HPDE6-E6E7 (cell line): ENCODE data around the gene HOXA2.

Experiments used
- DNase-seq: peaks from one replicate; pipeline ENCODE4 v3.0.0; 2011; ENCODE audit warnings: missing footprints; ENCODE audit errors: extremely low spot score

HOXA2 gene

DNA sequence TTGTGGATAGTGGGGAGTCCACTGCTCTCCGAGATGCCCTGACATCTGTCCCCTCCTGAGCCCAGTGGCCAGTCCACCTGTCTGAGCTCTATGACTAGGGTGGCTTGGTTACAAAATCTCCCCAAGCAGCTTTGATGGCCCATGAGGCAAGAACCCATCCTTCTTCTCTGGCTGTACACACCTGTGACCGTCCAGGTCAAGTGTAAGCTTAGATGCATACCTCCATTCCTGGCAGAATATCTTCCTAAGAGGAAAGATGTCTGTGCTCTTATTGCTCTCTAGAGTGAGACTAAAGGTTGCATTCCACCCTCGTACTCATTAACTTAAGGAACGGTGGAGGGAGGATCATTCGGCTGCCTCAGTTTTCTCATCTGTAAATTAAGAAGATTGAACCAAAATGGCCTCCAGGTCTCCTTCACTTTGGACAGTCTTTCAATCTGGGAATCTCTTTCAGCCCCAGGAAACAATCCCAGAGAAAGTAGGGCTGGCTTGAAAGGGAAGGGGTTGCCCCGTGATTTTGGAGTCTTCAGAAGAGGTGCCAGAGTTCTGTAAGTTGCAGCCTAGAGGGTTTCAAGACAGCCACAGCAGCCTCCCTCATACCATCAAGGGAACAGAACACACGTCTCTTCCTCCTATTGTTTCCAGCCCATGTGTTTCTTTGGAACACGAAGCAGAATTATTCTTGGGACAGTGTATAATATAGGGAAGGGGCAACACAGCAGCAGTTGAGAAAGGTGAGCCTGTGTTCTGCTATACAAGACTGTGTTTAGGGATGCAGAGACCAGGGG, 22.6 kb upstream of the HOXA2 start:
- DNase-seq, result no peak

DNA sequence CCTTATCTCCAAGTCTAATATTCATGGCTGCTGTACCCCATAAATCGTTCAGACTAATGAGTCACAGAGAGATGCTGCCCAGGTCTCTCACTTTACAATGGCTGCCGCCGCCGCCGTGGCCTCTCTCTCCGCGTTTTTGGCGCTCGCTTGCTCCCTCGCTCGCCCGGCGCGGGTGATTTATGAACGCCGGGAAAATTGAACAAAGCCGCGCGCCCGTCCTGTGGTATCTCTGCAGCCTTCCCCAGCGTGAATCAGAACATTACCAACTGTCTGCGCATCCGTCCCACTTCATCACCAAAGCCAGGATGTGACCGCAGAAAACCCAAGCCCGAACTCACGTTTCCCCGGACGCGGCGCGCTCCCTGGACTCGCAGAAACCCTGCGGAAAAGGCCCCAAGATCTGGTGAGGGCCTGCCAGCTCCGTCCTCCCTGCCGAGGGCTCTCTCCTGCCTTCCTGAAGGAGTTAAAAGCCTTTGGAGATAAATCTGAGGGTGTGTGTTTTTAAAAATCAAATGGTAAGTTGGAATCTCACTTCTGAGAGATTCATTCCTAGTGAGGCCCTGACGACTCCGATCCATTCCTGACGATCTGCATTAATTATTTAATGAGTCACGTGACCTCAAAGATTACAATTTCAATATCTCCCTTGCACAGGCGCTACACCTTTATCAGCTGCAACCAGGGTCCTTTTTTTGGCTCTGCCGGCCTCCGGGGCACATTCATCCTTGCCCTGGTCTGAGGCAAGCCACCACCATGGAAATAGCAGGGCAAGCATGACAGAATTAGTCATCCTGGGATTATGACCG, 21.8 kb upstream of the HOXA2 start:
- no peak for DNase-seq

DNA sequence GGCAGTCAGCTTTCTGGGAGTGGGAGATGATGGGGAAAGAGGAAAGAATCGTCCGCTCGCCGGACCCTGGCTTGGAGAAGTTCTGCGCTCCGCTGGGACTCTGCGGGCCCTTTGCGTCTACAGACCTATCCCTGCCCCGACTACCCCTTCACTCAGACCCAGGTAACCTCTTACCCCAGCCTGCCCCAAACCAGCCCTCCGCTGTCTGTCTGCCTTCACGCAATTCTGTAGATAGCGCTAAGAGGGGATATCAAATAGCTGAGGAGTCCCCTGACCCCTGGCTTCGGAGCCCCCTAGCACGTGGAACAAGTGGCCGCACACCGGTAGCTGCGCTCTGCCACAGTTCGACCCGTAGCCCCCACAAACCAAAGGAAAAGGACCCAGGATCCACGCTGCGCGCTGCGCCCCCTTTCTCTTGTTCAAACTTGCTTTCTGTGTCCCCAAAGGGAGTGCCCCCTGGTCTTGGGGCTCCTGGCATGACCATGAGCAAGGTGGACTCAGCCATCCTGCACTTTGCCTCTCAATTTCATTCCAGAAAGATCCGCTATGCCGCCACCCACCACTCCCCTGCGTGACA, 21.1 kb upstream of the HOXA2 start:
- DNase-seq, result no peak

DNA sequence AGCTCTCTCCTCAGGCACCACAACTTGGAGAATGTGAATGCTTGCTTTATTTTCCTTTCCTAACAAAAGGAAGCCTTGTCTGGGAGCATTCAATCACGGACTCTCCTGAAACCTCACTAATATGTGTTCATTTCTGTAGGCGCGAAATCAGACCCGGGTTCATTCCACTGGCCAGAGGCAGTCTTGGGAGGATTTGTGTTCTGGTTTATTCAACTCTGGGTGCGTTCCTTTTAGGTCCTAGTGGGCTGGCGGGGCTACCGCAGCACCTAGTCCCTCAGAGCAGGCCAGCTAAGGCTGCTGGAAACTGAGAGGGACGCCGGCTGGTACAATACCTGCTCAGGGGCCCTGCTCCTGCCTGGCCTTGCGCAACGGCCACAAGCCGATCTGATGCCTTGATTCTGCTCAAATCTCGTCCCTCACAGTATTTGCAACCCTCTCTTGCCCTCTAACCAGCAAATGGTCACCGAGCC, 20.6 kb upstream of the HOXA2 start:
- no peak for DNase-seq

DNA sequence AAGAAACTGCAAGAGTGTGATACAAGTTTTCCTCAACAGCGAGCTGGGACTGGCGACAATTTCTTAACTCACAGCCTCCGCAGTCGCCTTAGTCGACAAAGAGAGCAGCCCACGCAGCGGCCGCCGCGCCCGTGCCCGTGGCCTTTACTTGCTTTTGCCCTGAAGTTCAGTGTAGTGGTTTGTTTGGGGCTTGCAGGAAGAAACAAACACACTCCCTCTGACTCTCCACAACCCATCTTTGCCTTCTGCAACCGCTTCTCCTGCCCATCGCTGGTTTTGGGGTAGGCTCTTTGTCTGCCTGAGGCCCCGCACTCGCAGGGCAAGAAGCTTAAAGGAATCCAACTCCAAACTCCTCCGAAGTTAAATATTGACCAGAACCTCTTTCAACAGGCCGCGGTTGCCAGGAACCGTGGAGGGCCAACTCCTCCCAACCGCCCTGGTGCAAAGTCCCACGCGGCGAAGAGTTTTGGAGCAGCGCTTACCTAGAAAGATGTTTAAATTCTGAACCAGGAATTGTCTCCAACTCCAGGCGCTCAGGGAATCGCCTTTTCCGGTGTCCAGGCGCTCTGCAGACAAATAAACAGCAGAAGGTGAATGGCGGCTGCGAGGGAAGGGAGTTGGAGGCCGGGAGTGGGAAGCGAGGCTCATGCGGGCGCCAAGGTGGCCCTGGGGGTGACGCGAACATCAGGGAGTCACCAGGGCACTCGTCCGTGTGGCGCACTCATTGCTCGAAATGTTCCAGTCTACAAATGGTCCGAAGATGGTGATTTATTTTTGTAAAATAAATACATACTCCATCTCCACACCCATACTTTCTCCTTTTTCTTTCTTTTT, 19.8 kb upstream of the HOXA2 start:
- no peak for DNase-seq

DNA sequence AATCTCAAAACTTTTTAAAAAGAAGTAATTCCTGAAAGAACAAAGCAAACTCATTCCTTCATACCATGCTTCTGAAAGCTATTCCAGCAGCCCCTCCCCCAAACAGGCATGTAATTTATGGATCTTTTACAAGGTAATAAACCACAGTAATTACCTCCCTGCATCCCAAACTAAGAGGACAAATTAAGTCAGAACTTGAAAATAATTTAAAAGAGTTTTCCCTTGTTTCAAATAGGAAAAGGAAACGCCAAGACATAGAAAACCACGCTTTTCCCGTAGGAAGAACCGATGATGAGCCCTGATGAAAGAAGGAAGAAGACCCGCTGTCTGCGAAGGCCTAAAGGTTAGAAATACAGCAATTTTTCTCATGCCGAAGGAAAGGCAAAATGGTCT, 19.2 kb upstream of the HOXA2 start:
- DNase-seq, result no peak

DNA sequence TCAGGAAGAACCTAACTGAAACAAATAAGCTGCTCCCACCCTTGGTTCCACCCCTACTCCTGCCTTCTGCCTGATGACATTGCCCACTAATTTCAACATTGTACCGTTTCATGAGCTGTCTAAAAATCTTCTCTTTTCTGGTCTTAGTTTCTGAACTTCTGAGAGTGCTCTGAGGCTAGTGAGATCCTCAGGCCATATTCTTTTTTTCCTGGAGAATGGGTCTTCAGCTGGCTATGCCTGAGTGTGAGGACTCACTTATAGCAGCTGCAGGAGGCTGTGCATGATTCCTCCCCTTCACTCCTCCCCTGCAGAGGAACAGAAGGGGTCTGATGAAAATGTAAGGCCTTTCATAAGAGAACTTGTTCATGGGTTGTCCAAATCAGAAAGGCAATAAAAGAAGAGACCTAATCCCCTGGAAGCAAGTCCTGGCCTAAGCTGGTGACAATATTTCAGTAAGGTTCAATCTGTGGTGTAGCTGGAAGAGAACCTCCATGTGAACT, 17.0 kb upstream of the HOXA2 start:
- no peak for DNase-seq

DNA sequence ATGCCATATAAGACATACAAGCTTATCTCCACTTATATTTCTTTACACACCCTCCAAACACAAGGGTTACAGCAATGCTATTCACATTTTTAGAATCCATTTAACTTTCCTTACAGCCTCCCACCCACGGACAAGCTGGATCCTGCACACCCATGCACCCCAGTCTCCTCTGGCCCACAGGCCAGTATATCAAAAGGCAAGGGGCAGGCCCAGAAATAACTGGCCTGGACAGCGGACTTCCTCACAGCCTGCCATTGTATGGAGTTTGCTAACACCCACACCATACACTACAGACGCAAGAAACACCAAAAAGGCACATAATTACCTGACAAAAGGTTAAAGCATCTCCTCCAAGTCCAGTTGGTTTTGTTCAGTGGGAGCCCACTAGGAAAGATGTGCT, 16.1 kb upstream of the HOXA2 start:
- no peak for DNase-seq

DNA sequence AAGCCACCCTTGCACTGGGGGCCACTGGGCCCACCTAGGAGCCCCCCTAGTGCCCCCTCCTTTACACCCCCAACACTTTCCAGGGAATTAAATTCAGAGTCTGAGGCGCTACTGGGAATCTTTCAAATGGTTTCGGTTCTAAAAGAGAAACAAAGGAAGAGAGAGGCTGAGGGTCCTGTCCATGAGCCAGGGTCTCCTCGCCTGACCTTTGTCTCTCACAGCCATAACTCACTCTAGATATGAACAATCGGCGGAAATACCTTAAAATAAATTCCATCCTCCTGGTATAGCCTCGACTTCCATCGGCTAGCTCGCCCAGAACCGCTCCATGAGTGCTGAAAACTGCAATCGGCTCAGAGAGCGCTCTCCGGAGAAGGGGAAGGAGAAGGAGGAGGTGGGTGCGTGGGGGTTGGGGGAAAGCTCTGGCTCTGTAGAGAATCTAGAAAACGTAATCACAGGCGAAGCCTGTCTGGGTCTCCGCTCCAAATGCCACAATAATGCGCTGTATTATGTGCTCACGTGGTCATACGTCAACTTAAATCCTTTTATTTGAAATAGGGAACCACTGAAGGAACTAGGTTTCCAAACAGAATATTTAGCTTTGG, 15.5 kb upstream of the HOXA2 start:
- DNase-seq, result no peak

DNA sequence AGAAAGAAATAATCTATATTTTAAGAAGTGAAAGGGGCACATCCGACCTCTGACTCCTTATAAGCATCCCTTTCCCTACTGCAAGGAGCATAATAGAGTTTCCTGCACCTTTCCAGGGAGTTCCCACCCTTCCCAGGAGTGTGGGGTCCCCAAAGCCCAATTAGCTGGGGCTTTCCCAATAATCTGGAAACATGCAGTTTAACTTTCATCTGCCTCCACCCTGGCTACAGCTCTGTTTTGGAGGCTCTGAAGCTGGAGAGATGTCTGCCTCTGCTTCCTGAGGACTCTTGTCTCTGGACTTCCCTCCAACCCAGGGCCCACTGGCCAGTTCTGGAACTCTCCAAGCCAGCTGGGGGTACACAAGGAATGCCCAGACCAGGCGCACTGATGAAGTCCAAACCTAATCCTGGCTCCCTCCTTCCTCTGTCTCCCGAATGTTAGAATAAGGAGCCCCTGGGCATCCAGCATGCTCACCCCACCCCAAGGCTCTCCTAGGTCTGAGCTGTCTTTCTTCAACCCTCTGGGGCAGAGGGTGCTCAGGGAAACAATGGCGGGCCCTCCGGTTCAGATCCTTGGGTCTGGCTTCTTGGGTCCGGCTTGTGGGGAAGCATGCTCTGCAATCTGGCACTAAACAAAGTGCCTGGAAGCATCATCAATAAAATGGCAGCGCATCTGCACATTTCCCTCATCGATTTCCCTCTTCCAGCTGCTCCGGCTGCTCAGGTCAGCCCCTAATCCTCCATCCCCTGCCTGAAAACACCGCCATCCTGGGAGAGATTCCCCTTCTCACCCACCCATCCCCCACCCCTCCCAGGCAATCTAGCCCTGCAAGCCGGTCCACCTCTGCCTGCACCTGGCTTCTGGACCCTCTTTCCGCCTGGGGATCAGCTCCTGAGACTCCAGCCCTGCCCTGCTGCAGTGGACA, 14.7 kb upstream of the HOXA2 start:
- no peak for DNase-seq

DNA sequence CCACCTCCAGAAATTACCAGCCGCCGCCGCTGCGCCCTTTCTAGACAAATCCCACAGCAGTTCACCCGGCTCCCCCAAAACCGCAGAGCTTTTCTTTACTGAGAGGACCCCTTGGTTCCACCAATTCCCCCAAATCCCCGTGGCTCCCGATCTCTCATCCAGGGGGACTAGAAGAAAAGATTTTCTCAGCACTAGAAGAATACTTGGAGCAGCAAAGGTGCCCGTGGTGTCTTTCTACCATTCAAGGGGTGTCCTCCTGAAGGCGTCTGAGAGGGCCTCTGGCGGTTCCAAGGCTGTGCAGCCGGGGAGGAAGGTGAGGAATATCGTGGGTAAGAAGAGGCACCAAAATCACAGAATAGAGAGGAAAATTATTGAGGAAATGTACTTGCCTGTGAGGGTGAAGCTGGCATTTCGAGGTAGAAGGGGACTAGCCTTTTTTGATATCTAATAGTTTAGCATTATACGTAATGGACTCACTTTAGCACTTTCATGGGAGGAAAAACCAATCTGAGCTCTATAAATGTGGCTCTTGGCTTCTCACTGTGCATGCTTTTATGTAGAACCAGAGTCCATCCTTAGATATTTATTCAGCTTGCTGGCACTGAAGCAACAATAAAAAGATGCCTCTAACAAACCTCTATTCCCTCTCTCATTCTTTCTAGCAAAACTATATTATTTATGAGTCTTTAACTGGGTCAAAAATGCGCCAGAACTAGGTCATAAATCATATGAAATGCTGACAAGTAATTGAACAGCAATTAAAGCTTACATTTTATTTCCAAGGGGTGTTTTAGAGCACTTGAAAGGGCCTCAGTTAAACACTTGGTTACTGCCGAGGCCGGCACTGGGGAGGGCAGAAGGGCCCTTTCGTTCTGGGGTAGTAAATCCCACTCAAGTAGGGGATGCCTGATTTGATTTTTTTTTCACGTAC, 13.8 kb upstream of the HOXA2 start:
- no peak for DNase-seq

DNA sequence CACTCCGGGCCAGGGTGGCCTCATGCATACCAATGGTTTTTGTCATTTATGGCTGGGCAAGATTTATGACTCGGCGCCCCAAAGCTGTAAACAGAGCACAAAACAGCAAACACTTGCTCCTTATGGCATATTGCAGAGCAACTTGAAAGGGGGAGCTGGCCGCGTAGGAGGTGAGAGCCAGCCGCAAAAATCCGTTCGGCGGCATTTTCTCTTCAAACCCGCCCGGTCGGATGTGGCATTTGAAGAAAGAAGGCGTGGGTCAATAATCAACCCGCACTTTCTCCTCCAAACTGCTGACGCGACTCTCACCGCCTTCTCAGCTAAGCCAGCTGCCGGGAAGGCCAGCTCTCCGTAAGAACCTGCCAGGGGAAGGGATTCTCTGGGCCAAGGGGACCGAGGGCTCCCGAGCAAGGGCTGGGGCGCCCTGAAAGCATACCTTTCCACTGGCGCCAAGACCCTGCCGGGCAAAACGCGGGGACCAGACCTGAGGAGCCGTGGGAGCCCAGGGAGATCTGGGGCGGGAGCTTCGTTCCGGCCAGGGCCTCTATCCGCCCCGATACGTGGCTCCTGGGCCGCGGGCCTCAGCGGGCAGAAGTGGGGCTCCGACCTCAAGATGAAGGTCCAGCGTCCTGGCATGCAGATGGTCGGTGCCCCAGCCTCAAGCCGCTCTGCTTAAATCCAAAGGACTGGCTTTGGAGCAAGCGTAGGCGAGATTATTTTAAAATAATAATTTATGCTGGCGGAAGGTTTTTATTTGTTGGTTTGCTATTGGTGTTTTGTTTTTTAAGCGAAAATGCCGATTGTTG, 12.9 kb upstream of the HOXA2 start:
- no peak for DNase-seq

DNA sequence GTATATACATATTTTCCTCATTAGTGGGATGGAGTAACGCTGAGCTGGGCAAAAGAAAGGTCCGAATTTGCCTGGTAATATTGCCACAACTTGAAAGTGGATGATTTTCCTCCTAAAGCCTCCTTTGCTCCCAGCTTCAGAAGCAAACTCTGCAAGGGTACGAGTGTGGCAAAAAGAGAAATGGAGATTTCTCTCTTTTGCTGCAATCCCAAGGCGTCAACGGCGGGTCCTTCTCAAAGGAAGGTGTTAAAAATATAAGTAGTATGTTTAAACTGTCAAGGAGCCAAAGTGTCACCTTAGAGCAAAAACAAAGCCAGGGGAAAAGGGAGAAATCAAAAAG, 12.4 kb upstream of the HOXA2 start:
- no peak for DNase-seq

DNA sequence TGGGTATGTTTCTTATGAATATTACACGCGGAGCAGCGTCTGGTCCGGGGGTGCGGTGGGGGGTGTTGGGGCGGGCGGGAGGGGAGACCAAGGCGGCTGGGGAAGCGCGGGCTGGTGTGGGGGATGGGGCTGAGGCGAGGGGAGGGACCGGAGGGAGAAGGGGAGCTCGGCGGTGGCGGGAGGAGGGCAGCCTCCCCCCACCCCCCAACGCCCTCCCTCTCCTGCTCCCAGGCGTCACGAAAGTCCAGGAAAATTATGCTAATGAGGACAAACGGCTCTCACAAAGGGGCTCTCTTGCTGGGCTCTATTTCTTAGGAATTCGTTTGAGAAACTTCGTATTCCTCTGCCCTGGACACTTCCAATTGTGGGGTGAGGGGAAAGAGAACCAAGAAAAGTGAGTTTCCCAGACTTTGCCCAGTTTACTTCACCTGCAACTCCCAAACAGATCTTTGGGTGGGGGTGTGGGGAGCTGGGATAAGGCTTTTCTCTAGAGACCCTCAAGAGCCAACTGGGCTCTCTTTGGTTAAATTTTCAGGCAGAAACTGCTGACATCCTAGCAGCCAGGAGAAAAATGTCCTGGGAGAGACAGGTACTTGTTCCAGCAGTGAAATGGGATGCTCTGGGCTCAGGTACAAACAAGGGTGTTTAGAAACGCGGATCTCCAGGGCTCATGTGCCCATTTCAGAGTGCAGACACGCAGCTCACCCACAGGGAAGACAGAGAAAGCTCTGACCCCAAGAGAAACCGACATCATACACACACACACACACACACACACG, 11.7 kb upstream of the HOXA2 start:
- DNase-seq, result no peak

DNA sequence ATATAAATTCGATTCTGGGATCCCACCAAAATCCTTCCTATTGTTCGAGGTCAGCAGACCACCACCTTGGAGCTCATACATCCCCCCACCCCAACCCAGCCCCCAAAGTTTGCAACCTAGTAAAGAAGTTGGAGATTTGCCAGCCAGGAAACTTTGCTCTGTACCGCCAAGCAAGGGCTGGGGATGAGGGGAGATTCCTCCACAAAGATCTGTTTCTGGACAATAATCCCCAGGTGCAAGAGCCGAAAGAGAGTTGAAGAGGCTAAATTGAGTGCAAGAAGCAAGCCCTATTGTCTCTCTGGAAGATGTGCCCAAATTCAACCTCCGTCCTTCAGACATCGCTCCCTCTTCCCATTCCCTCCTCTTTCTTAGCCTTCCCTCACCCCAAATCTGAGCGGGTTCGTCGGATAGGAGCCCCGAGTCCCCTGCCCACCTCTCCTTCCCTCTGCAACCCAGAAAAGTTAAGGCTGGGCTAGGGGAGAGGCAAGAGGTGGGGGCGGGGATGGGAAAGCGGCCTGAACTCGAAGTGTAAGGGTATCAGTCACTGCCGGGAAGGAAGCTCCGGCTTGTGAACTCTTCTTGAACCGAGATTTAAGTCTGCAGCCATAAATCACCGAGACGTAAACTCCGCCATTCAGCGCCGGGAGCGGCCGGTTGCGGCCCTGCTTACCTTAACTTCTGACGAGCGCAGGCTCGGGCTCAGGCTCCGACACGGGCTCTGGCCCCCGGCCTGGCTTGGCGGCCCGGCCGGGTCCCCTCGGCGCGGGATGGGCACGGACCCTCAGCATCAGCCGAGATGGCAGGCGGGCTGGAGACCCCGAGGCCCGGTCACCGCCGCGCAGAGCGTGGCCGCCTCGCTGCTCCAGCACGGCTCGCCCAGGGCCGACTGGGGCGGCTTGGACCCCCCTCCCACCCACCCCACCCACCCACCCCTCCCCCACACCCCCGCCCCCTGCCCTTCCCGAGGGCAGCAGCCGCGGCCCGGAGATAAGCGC, 10.8 kb upstream of the HOXA2 start:
- no peak for DNase-seq

DNA sequence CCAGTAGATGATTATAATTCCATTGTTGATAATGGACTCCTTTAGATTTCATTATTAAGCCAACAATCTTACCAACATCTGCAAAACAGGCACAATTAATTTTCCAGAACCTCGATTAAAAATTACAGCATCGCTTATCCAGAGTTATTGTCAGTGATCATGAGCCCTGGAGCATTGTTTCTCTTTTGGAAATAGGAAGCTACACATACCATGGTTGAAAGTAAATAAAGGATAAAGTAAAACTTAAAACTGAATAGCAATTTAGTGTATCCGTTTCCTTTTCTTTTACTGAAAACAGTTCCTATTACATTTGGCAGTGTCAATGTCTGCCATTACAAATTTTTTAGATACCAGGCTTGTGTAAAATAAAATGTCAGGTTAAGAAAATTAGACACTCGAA, 9.9 kb upstream of the HOXA2 start:
- no peak for DNase-seq
